Gastroesophageal sphincter (tissue), 4 donors: ENCODE results near the gene MYO19. TPM values are rescaled to one million over a fixed set of nuclear protein-coding genes. Genes with fewer than 3 reads are reported as not detected.

Source experiments
- ATAC-seq: fragments of 150-250 bp; one replicate; pipeline ENCODE4 v1.9.1; 2016; ENCODE audit warnings: mild to moderate bottlenecking, moderate library complexity
- H3K27ac ChIP-seq, 4 donors: fragments of 200-600 bp; sonication (generic) in 3 of 4; 1 replicate in 3 of 4; 2 replicates in 1 of 4; pipeline ENCODE4 v1.5.1; 2016 to 2019
- H3K27me3 ChIP-seq: fragments of 200-600 bp; sonication (generic); one replicate; pipeline ENCODE4 v1.5.1; 2019
- H3K36me3 ChIP-seq, 2 donors: fragments of 200-600 bp; sonication (generic); one replicate each; pipeline ENCODE4 v1.5.1; 2019; ENCODE audit warnings: control low read depth in 1 of 2
- H3K4me1 ChIP-seq, 3 donors: fragments of 200-600 bp; sonication (generic); 1 replicate in 2 of 3; 2 replicates in 1 of 3; pipeline ENCODE4 v1.5.1; 2016 to 2019; ENCODE audit warnings: control low read depth in 2 of 3
- H3K4me3 ChIP-seq, 2 donors: fragments of 200-600 bp; sonication (generic); one replicate each; pipeline ENCODE4 v1.5.1; 2019; ENCODE audit warnings: mild to moderate bottlenecking in 1 of 2, moderate library complexity in 1 of 2
- H3K9me3 ChIP-seq, 3 donors: fragments of 200-600 bp; sonication (generic); one replicate each; pipeline ENCODE4 v1.5.1; 2017 to 2019; ENCODE audit warnings: control low read depth in 2 of 3
- CTCF ChIP-seq, 4 experiments: fragments of 200-600 bp in 2 of 4; fragments of 450-650 bp in 2 of 4; sonication (generic) in 1 of 4; IDR thresholded peaks; one replicate each; pipeline ENCODE4 v1.5.1; 2017 to 2019; ENCODE audit warnings: antibody characterized with exemption in 4 of 4, mild to moderate bottlenecking in 2 of 4, moderate library complexity in 2 of 4
- EP300 ChIP-seq: sonication (generic); formaldehyde crosslinking; IDR thresholded peaks from one replicate; pipeline ENCODE4 v1.6.1; 2017; ENCODE audit warnings: antibody characterized with exemption, mild to moderate bottlenecking
- POLR2A ChIP-seq, 2 donors: fragments of 450-650 bp; IDR thresholded peaks; one replicate each; pipeline ENCODE4 v1.6.1; 2017; ENCODE audit warnings: antibody characterized with exemption in 2 of 2, mild to moderate bottlenecking in 2 of 2, moderate library complexity in 1 of 2
- POLR2AphosphoS5 ChIP-seq: sonication (generic); formaldehyde crosslinking; IDR thresholded peaks from one replicate; pipeline ENCODE4 v1.6.1; 2017; ENCODE audit warnings: antibody characterized with exemption
- WGBS, 2 donors: methylation state at CpG; one replicate each; pipeline ENCODE4 v1.1.5; 2018; ENCODE audit warnings: low coverage in 1 of 2; 5-methylcytosine and 5-hydroxymethylcytosine counted together
- total RNA-seq, 4 donors: library from RNA; depleted of rRNA; stranded (reverse); fragments of >200 nt; gene quantifications; one replicate each; pipeline ENCODE4 v1.1.0, GENCODE V29; 2016

The MYO19 gene
- total RNA-seq, 4 donors from 2014 or later, result 23.3 to 63.5 (median 42.5) TPM

GRCh38 chr17:36533935-36534839, 481 bp downstream of the MYO19 start:
- 8 to 16% methylated on average over 21 to 30 of the region's 48 CpGs for WGBS, 2 donors
- peak; percentile 50 for ATAC-seq
- Histone ChIP-seq H3K9me3 (no peaks in the 10 kb centered on the region), H3K36me3 (peaks cover 0 to 49% of the 10 kb centered on the region in 2 donors), H3K27ac (peak overlapping the region; percentile 86 to 96 (median 94)), H3K27me3 (no peaks in the 10 kb centered on the region), H3K4me3 (peak overlapping the region; percentile 58 to 74), H3K4me1 (peaks cover 0 to 22% (median 5%) of the 10 kb centered on the region in 3 donors)
- TF ChIP-seq EP300 (no peak), POLR2AphosphoS5 (peak; percentile 23), CTCF (IDR thresholded peaks at IDR 0.05) (peak in 2 of 4 experiments; percentile 33 to 59), POLR2A (IDR thresholded peaks at IDR 0.05) (peak in 1 of 2 donors; percentile 7)

GRCh38 chr17:36532435-36532975, 2.2 kb downstream of the MYO19 start:
- ATAC-seq, result no peak
- Histone ChIP-seq H3K4me3 (no peak overlapping the region), H3K27me3 (no peaks in the 10 kb centered on the region), H3K36me3 (peaks cover 0 to 53% of the 10 kb centered on the region in 2 donors), H3K4me1 (peaks cover 0 to 22% (median 5%) of the 10 kb centered on the region in 3 donors), H3K27ac (no peak overlapping the region), H3K9me3 (no peaks in the 10 kb centered on the region)
- WGBS, 2 donors, result 80% methylated on average over 1 of the region's 2 CpGs; no CpG with 5 or more reads in 1 of the 2 donors
- TF ChIP-seq POLR2AphosphoS5 (no peak), EP300 (no peak), POLR2A (IDR thresholded peaks at IDR 0.05) (no peak), CTCF (IDR thresholded peaks at IDR 0.05) (no peak)

- TF ChIP-seq CTCF (IDR thresholded peaks at IDR 0.05), result no peak
- H3K27ac ChIP-seq, result no peak overlapping the region
- no peaks in the 10 kb centered on the region for H3K27me3 ChIP-seq
- no peak for ATAC-seq
- H3K9me3 ChIP-seq, result no peaks in the 10 kb centered on the region
- H3K4me1 ChIP-seq, result peaks cover 0 to 7% (median 5%) of the 10 kb centered on the region in 3 donors
- no peak overlapping the region for H3K4me3 ChIP-seq
- peaks cover 0 to 87% of the 10 kb centered on the region in 2 donors for H3K36me3 ChIP-seq
Observed at GRCh38 chr17:36529121-36529520, 5.5 kb downstream of the MYO19 start.

GRCh38 chr17:36527621-36528250, 6.9 kb downstream of the MYO19 start:
- Histone ChIP-seq H3K36me3 (peaks cover 0 to 93% of the 10 kb centered on the region in 2 donors), H3K4me3 (no peak overlapping the region), H3K27me3 (no peaks in the 10 kb centered on the region), H3K4me1 (no peaks in the 10 kb centered on the region), H3K27ac (no peak overlapping the region), H3K9me3 (no peaks in the 10 kb centered on the region)
- ATAC-seq, result no peak
- TF ChIP-seq POLR2AphosphoS5 (no peak), CTCF (IDR thresholded peaks at IDR 0.05) (no peak), EP300 (no peak), POLR2A (IDR thresholded peaks at IDR 0.05) (no peak)
- WGBS, 2 donors, result 90 to 100% methylated on average over 1 to 3 of the region's 7 CpGs
